ENCODE measurements around the gene NTHL1. TPM values are rescaled to one million over a fixed set of nuclear protein-coding genes. Genes with fewer than 3 reads are reported as not detected.

NTHL1 gene
- total and polyA plus RNA-seq, 9 donors: 11.5 to 20.2 (median 14.5) TPM

DNA sequence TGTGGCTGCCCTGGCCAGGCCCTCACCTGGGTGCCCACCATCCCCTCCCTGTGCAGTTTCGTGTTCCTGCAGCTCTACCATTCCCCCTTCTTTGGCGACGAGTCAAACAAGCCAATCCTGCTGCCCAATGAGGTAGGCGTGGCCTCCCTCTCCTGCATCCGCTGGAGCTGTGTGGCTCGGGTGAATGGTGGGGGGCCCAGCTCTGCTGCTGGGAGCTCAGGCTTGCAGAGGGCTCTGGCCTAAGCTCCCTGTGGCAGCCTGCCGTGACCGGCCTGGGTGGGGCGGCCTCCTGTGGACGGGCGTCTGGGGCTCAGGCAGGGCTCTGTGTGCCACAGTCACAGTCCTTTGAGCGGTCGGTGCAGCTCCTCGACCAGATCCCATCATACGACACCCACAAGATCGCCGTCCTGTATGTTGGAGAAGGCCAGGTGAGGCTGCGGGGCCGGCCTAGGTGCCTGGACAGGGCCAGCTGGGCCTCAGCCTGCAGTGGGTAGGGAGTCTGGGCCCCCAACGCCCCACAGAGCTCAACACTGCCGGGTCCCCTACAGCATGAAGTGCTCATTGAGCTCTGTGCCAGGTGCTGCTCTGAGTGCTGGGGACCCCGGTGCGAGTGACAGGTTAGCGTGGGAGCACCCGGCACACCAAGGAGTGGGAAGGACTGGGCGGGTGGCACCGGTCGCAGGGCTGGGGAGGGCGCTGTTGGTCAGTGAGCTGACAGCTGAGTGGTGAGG lies 37.4 kb upstream of the NTHL1 start:
- Histone ChIP-seq H3K27me3 (ENCODE audit: control insufficient read depth, insufficient read depth, low read length) (no peaks in the 10 kb centered on the region), H3K9me3 (replicated peaks; ENCODE audit: control insufficient read depth, low read depth, low read length) (no peaks in the 10 kb centered on the region), H3K36me3 (ENCODE audit: control insufficient read depth, insufficient read depth, low read length) (peaks cover 90% of the 10 kb centered on the region), H3K4me3 (ENCODE audit: low read length) (no peak overlapping the region), H3K27ac (ENCODE audit: low read length) (no peak overlapping the region), H3K4me1 (ENCODE audit: control insufficient read depth, insufficient read depth, low read length) (peaks cover 35% of the 10 kb centered on the region)
- 81% methylated on average over 28 of the region's 29 CpGs for WGBS (ENCODE audit: insufficient coverage)
- no peak for DNase-seq

DNA sequence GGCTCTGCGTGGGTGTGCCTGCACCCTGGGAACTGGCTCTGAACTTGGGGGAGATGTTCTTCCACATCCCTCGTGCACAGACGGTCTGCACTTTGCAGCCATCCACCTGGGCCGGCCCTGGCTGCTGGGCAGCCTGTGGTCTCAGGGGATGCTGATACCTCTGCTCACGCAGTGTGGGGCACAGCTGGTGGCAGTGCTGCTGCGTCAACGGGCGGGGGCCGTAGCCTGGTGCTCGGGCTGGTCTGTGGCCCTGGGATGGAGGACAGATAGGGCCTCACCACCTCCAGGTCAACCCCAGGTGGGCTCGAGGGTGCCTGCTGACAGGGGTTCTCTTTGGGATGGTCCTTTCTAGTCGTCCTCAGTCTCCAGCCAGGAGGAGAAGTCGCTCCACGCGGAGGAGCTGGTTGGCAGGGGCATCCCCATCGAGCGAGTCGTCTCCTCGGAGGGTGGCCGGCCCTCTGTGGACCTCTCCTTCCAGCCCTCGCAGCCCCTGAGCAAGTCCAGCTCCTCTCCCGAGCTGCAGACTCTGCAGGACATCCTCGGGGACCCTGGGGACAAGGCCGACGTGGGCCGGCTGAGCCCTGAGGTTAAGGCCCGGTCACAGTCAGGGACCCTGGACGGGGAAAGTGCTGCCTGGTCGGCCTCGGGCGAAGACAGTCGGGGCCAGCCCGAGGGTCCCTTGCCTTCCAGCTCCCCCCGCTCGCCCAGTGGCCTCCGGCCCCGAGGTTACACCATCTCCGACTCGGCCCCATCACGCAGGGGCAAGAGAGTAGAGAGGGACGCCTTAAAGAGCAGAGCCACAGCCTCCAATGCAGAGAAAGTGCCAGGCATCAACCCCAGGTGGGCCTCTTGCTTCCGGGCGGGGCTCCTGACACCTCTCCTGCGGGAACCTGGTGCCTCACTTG lies 36.5 kb upstream of the NTHL1 start:
- Histone ChIP-seq H3K4me3 (ENCODE audit: low read length) (no peak overlapping the region), H3K27ac (ENCODE audit: low read length) (no peak overlapping the region), H3K9me3 (replicated peaks; ENCODE audit: control insufficient read depth, low read depth, low read length) (no peaks in the 10 kb centered on the region), H3K27me3 (ENCODE audit: control insufficient read depth, insufficient read depth, low read length) (no peaks in the 10 kb centered on the region), H3K4me1 (ENCODE audit: control insufficient read depth, insufficient read depth, low read length) (peaks cover 27% of the 10 kb centered on the region), H3K36me3 (ENCODE audit: control insufficient read depth, insufficient read depth, low read length) (peaks cover 90% of the 10 kb centered on the region)
- DNase-seq: no peak
- WGBS (ENCODE audit: insufficient coverage): 81% methylated on average over 43 of the region's 44 CpGs

DNA sequence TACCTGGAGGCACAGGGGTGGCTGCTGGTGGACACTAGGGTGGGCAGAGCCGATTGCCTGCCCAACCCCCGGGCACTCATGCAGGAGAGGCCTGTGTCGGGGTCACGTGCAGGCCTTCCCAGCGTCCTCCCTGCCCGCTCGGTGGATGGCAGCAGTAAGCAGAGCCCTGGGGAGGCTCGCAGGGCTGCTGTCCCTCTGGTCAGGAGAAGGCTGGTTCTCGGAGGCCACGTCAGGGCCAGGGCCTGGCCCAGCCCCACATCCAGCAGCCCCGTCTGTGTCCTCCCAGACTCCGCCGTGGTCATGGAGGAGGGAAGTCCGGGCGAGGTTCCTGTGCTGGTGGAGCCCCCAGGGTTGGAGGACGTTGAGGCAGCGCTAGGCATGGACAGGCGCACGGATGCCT lies 35.8 kb upstream of the NTHL1 start:
- WGBS (ENCODE audit: insufficient coverage): 76% methylated on average over 19 of the region's 19 CpGs
- Histone ChIP-seq H3K27ac (ENCODE audit: low read length) (no peak overlapping the region), H3K36me3 (ENCODE audit: control insufficient read depth, insufficient read depth, low read length) (peaks cover 90% of the 10 kb centered on the region)

DNA sequence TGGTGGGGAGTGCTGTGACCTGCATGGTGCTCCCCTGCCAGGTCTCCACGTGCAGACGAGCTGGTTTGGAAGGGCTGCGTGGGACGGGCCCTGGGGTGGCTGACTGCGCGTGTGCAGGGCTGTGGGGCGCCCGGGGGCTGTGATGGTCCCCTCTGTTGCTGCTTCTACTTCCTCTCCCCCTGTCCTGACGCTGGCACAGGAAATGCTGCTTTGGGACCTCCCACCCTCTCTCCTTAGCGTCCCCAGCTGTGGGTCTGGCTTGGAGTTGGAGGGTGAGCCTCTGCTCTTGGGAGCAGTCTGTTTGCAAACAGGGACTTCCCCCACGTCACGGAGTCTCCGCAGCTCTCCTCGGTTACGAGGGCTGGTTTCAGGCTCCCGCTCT lies 35.3 kb upstream of the NTHL1 start:
- no peak for DNase-seq
- peaks cover 25% of the 10 kb centered on the region for H3K4me1 ChIP-seq (ENCODE audit: control insufficient read depth, insufficient read depth, low read length)
- no peak overlapping the region for H3K4me3 ChIP-seq (ENCODE audit: low read length)
- 65% methylated on average over 11 of the region's 16 CpGs for WGBS (ENCODE audit: insufficient coverage)
- peak overlapping the region; percentile 29 for H3K27ac ChIP-seq (ENCODE audit: low read length)
- no peaks in the 10 kb centered on the region for H3K9me3 ChIP-seq (replicated peaks; ENCODE audit: control insufficient read depth, low read depth, low read length)
- peaks cover 90% of the 10 kb centered on the region for H3K36me3 ChIP-seq (ENCODE audit: control insufficient read depth, insufficient read depth, low read length)
- H3K27me3 ChIP-seq (ENCODE audit: control insufficient read depth, insufficient read depth, low read length): no peaks in the 10 kb centered on the region

More for the DNA sequence above, 35.8 kb upstream of the NTHL1 start:
- Histone ChIP-seq H3K4me3 (ENCODE audit: low read length) (no peak overlapping the region), H3K9me3 (replicated peaks; ENCODE audit: control insufficient read depth, low read depth, low read length) (no peaks in the 10 kb centered on the region), H3K27me3 (ENCODE audit: control insufficient read depth, insufficient read depth, low read length) (no peaks in the 10 kb centered on the region), H3K4me1 (ENCODE audit: control insufficient read depth, insufficient read depth, low read length) (peaks cover 25% of the 10 kb centered on the region)
- DNase-seq: no peak

DNA sequence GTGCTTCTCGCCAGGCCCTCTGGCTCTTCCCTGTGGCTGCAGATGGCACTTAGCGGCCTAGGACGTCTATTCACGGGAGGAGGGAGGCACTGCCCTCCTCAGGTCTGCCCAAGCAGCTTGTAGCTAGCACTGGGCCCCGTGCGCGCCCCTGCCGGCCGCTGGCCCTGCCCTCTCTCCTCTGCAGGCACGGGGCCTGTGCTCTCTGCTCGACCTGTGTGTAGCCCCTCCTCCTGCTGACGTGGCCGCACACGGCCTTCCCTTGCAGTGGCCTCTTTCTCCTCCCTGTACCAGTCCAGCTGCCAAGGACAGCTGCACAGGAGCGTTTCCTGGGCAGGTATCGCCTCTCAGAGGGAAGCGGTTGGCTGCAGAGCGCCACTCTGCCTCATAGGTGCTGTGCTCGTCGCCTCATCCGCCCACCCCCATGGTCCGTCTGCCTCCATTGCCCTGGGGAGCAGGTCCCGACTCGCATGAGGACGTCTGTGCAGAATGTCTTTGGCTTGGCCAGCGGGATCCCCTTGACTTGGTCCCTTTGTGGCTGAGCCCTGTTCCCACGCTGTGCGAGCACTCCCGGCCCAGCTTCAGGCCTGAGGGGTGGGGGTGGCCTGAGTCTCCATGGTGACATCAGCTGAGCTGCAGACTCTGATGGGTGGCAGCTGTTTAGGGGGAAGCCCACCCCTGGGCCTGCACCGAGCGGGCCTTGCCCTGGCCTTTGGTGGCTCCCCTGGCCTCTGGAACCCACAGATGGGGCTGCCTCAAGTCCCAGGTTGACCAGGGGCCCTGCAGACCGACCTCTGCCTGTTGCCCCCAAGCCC lies 34.7 kb upstream of the NTHL1 start:
- Histone ChIP-seq H3K9me3 (replicated peaks; ENCODE audit: control insufficient read depth, low read depth, low read length) (no peaks in the 10 kb centered on the region), H3K36me3 (ENCODE audit: control insufficient read depth, insufficient read depth, low read length) (peaks cover 91% of the 10 kb centered on the region), H3K4me1 (ENCODE audit: control insufficient read depth, insufficient read depth, low read length) (peaks cover 25% of the 10 kb centered on the region), H3K4me3 (ENCODE audit: low read length) (no peak overlapping the region), H3K27ac (ENCODE audit: low read length) (peak overlapping the region; percentile 35), H3K27me3 (ENCODE audit: control insufficient read depth, insufficient read depth, low read length) (no peaks in the 10 kb centered on the region)
- DNase-seq: peak; percentile 60
- 54% methylated on average over 31 of the region's 32 CpGs for WGBS (ENCODE audit: insufficient coverage)

DNA sequence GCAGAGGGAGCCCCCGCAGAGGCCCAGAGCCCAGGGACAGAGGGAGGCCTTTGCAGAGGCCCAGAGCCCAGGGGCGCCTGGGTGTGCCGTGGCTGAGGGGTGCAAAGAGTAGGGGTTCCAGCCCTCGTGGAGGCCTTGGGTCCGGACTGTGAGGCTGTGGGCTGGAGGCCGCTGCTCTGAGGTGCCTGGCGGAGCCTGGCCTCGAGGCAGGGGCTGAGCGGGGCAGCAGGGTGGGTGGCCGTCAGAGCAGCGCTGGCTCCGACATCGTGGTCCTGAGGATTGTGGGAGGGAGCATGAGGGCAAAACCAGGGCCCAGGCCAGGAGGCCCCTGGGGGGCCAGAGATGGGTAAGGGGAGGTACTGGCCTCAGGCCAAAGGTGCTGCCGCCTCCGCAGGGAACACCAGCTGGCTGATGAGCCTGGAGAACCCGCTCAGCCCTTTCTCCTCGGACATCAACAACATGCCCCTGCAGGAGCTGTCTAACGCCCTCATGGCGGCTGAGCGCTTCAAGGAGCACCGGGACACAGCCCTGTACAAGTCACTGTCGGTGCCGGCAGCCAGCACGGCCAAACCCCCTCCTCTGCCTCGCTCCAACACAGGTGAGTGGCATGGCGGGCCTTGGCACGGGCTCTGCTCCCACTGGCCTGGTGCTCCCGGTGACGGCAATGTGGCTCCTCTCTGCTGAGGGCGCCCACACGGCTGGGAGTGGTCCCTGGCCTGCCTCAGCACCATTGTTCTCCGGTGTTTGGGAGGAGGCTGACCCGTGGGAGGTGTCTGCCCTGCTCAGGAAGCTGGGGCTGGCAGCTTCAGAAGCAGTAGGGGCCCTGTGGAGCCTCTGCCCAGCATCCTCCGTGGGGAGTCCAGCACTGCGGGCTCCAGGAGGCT lies 33.8 kb upstream of the NTHL1 start:
- H3K27ac ChIP-seq (ENCODE audit: low read length): peak overlapping the region; percentile 35
- no peak for DNase-seq
- H3K27me3 ChIP-seq (ENCODE audit: control insufficient read depth, insufficient read depth, low read length): no peaks in the 10 kb centered on the region
- H3K36me3 ChIP-seq (ENCODE audit: control insufficient read depth, insufficient read depth, low read length): peaks cover 92% of the 10 kb centered on the region
- no peak overlapping the region for H3K4me3 ChIP-seq (ENCODE audit: low read length)
- no peaks in the 10 kb centered on the region for H3K9me3 ChIP-seq (replicated peaks; ENCODE audit: control insufficient read depth, low read depth, low read length)
- peaks cover 25% of the 10 kb centered on the region for H3K4me1 ChIP-seq (ENCODE audit: control insufficient read depth, insufficient read depth, low read length)
- 85% methylated on average over 30 of the region's 35 CpGs for WGBS (ENCODE audit: insufficient coverage)

DNA sequence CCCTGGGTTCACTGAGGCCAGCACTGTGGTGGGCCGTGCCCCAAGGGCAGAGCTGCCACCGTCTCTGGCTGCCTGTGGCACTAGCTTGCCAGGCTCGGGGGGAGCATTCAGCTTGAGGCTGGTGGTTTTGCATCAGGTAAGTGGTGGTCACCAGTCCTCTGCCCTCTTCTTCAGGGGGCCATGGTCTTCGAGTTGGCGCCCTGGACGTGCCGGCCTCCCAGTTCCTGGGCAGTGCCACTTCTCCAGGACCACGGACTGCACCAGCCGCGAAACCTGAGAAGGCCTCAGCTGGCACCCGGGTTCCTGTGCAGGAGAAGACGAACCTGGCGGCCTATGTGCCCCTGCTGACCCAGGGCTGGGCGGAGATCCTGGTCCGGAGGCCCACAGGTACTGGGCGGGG lies 32.4 kb upstream of the NTHL1 start:
- Histone ChIP-seq H3K27ac (ENCODE audit: low read length) (no peak overlapping the region), H3K36me3 (ENCODE audit: control insufficient read depth, insufficient read depth, low read length) (peaks cover 88% of the 10 kb centered on the region), H3K27me3 (ENCODE audit: control insufficient read depth, insufficient read depth, low read length) (no peaks in the 10 kb centered on the region), H3K4me3 (ENCODE audit: low read length) (no peak overlapping the region), H3K9me3 (replicated peaks; ENCODE audit: control insufficient read depth, low read depth, low read length) (no peaks in the 10 kb centered on the region), H3K4me1 (ENCODE audit: control insufficient read depth, insufficient read depth, low read length) (peaks cover 25% of the 10 kb centered on the region)
- no peak for DNase-seq
- 94% methylated on average over 16 of the region's 16 CpGs for WGBS (ENCODE audit: insufficient coverage)

DNA sequence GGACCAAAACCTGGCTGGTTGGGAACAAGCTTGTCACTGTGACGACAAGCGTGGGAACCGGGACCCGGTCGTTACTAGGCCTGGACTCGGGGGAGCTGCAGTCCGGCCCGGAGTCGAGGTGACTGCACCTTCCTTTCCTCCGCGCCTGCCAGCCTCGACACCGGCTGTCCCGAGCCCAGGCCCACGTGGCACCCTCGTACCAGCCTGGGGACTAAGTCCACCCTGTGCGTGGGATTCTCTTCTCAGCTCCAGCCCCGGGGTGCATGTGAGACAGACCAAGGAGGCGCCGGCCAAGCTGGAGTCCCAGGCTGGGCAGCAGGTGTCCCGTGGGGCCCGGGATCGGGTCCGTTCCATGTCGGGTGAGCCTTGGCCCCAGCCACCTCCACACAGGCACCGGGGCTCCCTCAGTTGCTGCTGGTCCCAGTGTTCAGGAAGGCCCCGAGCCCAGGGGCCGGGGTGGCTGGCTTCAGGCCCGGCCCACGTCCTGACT lies 31.7 kb upstream of the NTHL1 start:
- Histone ChIP-seq H3K4me1 (ENCODE audit: control insufficient read depth, insufficient read depth, low read length) (peaks cover 25% of the 10 kb centered on the region), H3K9me3 (replicated peaks; ENCODE audit: control insufficient read depth, low read depth, low read length) (no peaks in the 10 kb centered on the region), H3K4me3 (ENCODE audit: low read length) (no peak overlapping the region), H3K36me3 (ENCODE audit: control insufficient read depth, insufficient read depth, low read length) (peaks cover 88% of the 10 kb centered on the region), H3K27ac (ENCODE audit: low read length) (no peak overlapping the region), H3K27me3 (ENCODE audit: control insufficient read depth, insufficient read depth, low read length) (no peaks in the 10 kb centered on the region)
- DNase-seq: no peak
- 90% methylated on average over 28 of the region's 30 CpGs for WGBS (ENCODE audit: insufficient coverage)

DNA sequence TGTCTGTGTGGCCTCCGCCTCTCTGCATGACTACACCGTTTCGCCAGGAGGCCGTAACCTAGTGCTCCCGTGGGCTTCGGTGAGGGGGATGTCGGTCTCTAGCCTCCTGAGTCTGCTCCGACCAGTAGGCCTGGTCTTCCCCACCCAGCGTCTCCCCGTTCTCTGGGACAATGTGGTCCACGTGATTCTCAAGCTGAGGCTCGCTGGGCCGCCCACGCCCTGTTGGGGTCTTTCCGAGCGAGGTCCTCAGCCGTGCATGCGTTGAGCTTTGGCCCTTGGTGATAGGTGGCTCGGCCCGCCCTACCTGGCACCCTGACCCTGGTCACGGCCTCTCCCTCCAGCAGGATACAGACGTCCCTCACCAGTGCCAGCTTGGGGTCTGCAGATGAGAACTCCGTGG lies 31.1 kb upstream of the NTHL1 start:
- H3K27me3 ChIP-seq (ENCODE audit: control insufficient read depth, insufficient read depth, low read length): no peaks in the 10 kb centered on the region
- no peak overlapping the region for H3K27ac ChIP-seq (ENCODE audit: low read length)
- DNase-seq: no peak
- H3K36me3 ChIP-seq (ENCODE audit: control insufficient read depth, insufficient read depth, low read length): peaks cover 88% of the 10 kb centered on the region
- peaks cover 24% of the 10 kb centered on the region for H3K4me1 ChIP-seq (ENCODE audit: control insufficient read depth, insufficient read depth, low read length)
- 90% methylated on average over 23 of the region's 23 CpGs for WGBS (ENCODE audit: insufficient coverage)
- no peak overlapping the region for H3K4me3 ChIP-seq (ENCODE audit: low read length)
- no peaks in the 10 kb centered on the region for H3K9me3 ChIP-seq (replicated peaks; ENCODE audit: control insufficient read depth, low read depth, low read length)
